HG02642 (cell line): ENCODE data around the gene ASL.
"Not testable (repeated sequence)": the region's sequence is repeated elsewhere in the genome, so short reads cannot be mapped to it uniquely, and the experiment has no call there.

Experiments used
- ATAC-seq: cut with Tn5 transposase; IDR thresholded peaks from one replicate; pipeline ENCODE4 v1.9.1; 2021; ENCODE audit warnings: mild to moderate bottlenecking; ENCODE audit not compliant: unreplicated experiment, poor library complexity

Gene ASL

DNA sequence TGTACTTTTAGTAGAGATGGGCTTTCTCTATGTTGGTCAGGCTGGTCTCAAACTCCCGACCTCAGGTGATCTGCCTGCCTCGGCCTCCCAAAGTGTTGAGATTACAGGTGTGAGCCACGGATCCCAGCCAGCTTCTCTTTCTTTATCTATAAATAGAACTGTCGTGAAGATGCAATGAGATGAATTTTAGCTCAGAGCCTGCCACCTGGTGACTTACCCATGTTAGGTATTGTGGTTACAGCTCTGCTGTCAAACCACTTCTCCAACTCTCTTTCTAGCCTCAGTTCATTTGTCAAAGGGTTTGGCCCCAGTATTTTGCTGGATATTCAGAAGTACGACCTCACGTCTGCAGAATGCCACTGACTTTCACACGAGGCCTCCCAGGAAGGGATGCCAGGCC, 3.4 kb upstream of the ASL start:
- ATAC-seq, result not testable (repeated sequence)

- ATAC-seq, result no peak
These were observed 1.1 kb downstream of the ASL start for GRCh38 chr7:66076462-66077329.

DNA sequence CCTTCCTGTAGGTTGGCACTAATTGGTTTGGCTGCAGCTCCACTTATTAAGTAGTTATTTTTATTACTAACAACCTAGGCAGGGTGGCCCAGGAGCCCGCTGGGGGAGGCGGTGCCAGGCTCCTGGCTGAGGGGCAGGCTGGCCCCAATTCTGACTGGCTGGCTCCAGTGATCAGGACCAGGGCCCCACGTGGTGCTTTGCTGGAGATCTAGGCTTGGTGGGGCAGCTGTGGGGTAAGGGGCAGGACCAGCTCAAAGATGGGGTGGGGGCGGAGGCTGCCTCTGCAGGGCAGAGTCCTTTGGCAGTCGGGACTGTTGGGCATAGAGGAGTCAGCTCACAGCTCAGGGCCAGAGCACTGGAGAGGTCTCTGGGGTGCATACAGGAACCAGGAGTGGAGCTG, 2.4 kb downstream of the ASL start:
- ATAC-seq, result no peak

GRCh38 chr7:66082083-66082482, 6.5 kb downstream of the ASL start:
- no peak for ATAC-seq

DNA sequence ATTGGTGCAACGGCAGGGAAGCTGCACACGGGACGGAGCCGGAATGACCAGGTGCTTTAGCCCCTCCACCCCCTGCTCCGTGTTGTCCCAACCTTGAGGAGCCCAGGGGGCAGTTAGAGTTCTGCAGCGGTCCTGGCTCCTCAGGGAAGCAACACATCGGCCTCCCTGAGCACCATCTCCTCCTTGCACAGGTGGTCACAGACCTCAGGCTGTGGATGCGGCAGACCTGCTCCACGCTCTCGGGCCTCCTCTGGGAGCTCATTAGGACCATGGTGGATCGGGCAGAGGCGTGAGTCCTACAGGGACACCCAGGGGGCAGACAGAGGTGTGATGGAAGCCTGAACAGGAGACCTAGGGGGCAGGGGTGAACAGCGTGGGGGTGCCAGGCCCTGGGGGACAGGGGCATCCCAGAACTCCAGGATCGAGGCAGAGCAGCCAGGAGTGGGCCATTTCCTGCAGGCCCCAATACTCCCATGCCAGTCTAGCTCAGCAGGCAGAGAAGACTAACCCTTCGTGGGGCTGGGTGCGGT, 7.3 kb downstream of the ASL start:
- ATAC-seq, result no peak

DNA sequence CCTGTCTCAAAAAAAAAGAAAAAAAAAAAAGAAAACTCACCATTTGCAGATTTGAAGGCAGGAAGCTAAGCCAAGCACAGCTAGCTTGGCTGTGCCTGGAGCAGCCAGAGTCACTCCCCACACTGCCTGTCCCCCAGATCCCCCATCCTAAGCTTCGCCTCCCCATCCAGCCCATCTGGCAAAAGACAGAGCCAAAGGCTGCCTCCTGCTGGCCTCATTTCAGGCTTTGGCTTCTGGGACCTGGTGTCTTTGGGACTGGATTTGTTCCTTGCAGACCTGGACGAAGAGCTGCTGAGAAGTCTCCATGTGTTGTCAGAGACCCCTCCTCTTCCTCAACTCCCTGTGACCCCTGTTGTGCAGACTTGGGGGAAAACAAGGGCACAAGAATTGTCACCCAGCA, 8.1 kb downstream of the ASL start:
- no peak for ATAC-seq

- no peak for ATAC-seq
These were observed 13.5 kb downstream of the ASL start for GRCh38 chr7:66088861-66089838.

GRCh38 chr7:66092654-66093053, 17.0 kb downstream of the ASL start:
- ATAC-seq, result no peak

DNA sequence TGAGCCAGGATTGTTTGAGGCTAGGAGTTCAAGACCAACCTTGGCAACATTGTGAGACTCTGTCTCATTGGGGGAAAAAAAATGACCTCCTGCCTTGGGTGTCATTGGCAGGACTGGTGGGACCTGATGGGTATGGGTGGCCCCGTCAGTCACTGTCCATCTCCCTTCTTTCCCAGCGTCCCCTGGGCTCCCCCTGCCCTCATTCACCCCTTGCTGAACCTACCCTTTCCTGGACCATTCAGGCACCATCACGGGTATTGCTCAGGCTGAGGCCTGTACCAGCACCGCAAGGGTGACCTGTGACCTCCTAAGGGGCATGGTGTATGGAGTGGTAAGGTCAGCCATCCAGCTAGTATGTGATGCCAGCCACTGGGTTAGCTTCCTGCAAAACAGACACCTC, 19.4 kb downstream of the ASL start:
- no peak for ATAC-seq

DNA sequence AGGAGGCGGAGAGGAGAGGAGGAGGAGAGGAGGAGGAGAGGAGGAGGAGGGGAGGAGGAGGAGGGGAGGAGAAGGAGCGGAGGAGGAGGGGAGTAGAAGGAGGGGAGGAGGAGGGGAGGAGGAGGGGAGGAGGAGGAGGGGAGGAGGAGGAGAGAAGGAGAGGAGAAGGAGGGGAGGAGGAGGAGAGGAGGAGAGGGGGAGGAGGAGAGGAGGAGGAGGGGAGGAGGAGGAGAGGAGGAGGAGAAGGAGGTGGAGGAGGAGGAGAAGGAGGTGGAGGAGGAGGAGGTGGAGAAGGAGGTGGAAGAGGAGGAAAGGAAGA, 23.6 kb downstream of the ASL start:
- ATAC-seq, result no peak

- peak; percentile 78 for ATAC-seq
These were observed 24.2 kb downstream of the ASL start for GRCh38 chr7:66099551-66100407.

DNA sequence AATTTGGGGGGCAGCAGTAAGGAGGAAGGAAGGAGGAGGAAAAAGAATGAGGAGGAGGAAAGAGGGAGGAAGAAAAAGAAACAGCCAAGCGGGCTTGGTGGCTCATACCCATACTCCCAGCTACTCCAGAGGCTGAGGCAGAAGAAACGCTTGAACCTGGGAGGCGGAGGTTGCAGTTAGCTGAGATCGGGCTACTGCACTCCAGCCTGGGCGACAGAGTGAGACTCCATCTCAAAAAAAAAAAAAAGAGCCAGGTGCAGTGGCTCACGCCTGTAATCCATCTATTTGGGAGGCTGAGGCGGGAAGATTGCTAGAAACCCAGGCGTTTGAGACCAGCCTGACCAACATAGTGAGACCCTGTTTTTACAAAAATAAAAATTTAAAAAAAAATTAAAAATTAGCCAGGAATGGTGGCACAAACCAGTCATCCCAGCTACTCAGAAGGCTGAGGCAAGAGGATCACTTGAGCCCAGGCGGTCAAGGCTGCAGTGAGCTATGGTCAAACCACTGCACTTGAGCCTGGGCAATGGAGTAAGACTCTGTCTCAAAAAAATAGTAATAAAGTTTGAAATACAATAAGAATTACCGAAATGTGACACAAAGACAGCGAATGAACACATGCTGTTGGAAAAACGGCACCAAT, 24.9 kb downstream of the ASL start:
- peak; percentile 18 for ATAC-seq

GRCh38 chr7:66102168-66102567, 26.5 kb downstream of the ASL start:
- ATAC-seq, result not testable (repeated sequence)

DNA sequence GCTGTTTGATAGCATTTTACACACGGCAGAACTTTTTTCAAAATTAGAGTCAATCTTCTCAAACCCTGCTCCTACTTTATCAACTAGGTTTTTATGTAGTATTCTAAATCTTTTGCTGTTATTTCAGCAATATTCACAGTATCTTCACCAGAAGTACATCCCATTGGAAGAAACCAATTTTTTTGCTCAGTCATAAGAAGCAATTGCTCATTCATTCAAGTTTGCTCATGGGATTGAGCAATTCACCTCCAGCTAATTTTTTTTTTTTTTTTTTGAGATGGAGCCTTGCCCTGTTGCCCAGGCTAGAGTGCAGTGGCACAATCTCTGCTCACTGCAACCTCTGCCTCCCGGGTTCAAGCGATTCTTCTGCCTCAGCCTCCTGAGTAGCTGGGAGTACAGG, 28.4 kb downstream of the ASL start:
- not testable (repeated sequence) for ATAC-seq

GRCh38 chr7:66105263-66105748, 29.7 kb downstream of the ASL start:
- ATAC-seq, result no peak

DNA sequence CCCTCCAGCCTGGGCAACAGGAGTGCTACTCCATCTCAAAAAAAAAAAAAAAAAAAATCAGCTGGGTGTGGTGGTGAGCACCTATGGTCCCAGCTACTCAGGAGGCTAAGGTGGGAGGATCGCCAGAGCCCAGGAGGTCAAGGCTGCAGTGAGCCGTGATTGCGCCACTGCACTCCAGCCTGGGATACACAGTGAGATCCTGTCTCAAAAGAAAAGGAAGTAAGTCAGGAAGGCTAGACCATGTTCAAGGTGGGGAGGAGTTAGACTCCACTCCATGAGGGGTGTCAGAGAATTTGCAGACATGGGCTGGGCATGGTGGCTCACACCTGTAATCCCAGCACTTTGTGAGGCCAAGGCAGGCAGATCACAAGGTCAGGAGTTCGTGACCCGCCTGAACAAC, 32.8 kb downstream of the ASL start:
- not testable (repeated sequence) for ATAC-seq

GRCh38 chr7:66110856-66111255, 35.2 kb downstream of the ASL start:
- no peak for ATAC-seq

DNA sequence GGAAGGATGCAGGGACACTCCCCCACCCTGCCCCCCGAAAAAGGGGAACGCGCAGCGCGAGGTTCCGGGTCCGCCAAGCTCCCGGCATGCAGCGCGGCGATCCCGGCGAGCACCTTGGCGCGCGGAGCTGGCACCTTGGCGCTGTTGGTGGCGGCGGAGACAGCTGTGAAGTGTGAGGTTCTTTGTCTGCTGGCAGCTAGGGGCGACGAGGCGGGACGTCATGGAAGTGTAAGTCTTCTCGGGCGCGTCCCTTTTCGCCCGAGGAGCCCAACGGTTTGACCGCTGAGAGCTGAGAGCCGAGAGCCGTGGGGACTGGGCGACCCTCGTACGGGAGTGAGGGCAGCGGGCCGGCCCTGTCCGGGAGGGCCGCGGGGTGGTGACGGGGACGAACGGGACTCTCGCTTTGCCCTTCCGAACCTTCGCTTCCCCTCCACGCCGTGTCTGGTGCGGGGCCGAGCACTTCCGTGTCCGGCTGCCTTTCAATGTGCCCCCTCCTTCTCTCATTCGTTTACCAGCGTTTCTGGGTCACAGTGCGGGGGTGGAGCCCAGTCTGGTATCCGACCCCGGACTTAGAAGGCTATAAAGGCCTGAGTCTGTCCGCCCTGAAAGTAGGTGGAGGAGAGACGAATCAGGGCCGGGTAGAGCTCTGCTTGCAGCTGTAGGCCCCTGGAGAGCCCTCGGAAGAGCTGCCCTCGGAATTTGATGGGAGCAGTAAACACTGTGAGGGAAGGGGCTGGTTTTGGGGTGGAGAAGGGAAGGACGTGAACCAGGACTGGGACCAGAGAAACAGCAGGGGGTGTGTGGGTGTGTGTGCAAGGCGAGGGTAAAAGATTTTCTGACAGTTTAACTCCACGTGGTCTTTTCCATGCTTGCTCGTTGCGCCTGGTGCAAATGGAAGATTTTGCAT, 39.4 kb downstream of the ASL start, which contains the start of gene CRCP:
TSS of gene CRCP (plus strand) at position 105 of the 907 bp plus-strand sequence. CDS start at position 221, 116 bp downstream.
- ATAC-seq, result peak; percentile 88
